ENCODE results near the gene TLE4. TPM values are rescaled to one million over a fixed set of nuclear protein-coding genes. Genes with fewer than 3 reads are reported as not detected.

Gene TLE4
- total RNA-seq, 1 donor from 2014 or later: 62.6 TPM

GRCh38 chr9:79686381-79687130 is 114.8 kb downstream of the TLE4 start:
- peaks cover 22% of the 10 kb centered on the region for H3K36me3 Mint-ChIP-seq (ENCODE audit: low read depth)
- no peaks in the 10 kb centered on the region for H3K9me3 Mint-ChIP-seq
- ChIA-PET CTCF (no interaction called here), POLR2A (no interaction called here)
- no peak for TF ChIP-seq CTCF (IDR thresholded peaks at IDR 0.05)
- H3K27me3 Mint-ChIP-seq: no peaks in the 10 kb centered on the region
- intact Hi-C loops (cut with micrococcal nuclease): no loop called here
- DNase-seq (no peak), ATAC-seq (ENCODE audit: low read depth) (no peak)
- H3K4me1 Mint-ChIP-seq: peaks cover 29% of the 10 kb centered on the region
- no peak overlapping the region for H3K27ac Mint-ChIP-seq
- no peak overlapping the region for H3K4me3 Mint-ChIP-seq

GRCh38 chr9:79687131-79687447 is 115.3 kb downstream of the TLE4 start:
- Mint-ChIP-seq H3K4me3 (no peak overlapping the region), H3K4me1 (peaks cover 29% of the 10 kb centered on the region)

GRCh38 chr9:79688363-79688762 is 116.6 kb downstream of the TLE4 start:
- Mint-ChIP-seq H3K9me3 (no peaks in the 10 kb centered on the region), H3K4me3 (no peak overlapping the region), H3K36me3 (ENCODE audit: low read depth) (peaks cover 29% of the 10 kb centered on the region), H3K27me3 (no peaks in the 10 kb centered on the region), H3K4me1 (peaks cover 24% of the 10 kb centered on the region), H3K27ac (no peak overlapping the region)
- ATAC-seq (ENCODE audit: low read depth) (no peak), DNase-seq (no peak)
- intact Hi-C loops (cut with micrococcal nuclease): no loop called here
- no peak for TF ChIP-seq CTCF (IDR thresholded peaks at IDR 0.05)
- ChIA-PET POLR2A (no interaction called here), CTCF (no interaction called here)

More at GRCh38 chr9:79687131-79687447, 115.3 kb downstream of the TLE4 start:
- intact Hi-C loops (cut with micrococcal nuclease): no loop called here
- ATAC-seq (ENCODE audit: low read depth) (peak; percentile 34), DNase-seq (no peak)
- Mint-ChIP-seq H3K27ac (no peak overlapping the region), H3K9me3 (no peaks in the 10 kb centered on the region), H3K36me3 (ENCODE audit: low read depth) (peaks cover 26% of the 10 kb centered on the region), H3K27me3 (no peaks in the 10 kb centered on the region)
- ChIA-PET CTCF (no interaction called here), POLR2A (no interaction called here)
- no peak for TF ChIP-seq CTCF (IDR thresholded peaks at IDR 0.05)

DNA sequence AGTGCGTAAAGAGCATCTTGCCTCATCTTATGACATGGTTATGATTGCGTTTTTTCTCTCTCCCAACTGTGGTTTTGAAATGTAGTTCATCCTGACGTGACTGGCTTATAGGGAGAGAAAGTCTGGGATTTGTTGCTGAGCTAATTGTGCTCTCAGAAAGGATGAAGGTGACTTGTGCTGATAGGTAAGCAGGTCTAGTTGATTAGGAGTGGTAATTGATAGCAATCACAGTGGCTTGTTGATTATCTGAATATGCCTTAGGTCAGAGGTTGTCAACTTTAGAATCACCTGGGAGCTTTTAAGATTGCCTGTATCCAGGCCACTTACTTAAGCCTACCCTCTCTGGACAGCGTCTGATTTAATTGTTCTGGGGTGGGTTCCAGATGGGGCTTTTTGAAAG is 117.8 kb downstream of the TLE4 start:
- intact Hi-C loops (cut with micrococcal nuclease): no loop called here
- H3K27me3 Mint-ChIP-seq: no peaks in the 10 kb centered on the region
- CTCF ChIA-PET: no interaction called here
- H3K27ac Mint-ChIP-seq: no peak overlapping the region
- POLR2A ChIA-PET: no interaction called here
- no peak overlapping the region for H3K4me3 Mint-ChIP-seq
- no peak for TF ChIP-seq CTCF (IDR thresholded peaks at IDR 0.05)
- no peak for ATAC-seq (ENCODE audit: low read depth)
- peaks cover 27% of the 10 kb centered on the region for H3K36me3 Mint-ChIP-seq (ENCODE audit: low read depth)
- peaks cover 30% of the 10 kb centered on the region for H3K4me1 Mint-ChIP-seq
- DNase-seq: no peak
- no peaks in the 10 kb centered on the region for H3K9me3 Mint-ChIP-seq

DNA sequence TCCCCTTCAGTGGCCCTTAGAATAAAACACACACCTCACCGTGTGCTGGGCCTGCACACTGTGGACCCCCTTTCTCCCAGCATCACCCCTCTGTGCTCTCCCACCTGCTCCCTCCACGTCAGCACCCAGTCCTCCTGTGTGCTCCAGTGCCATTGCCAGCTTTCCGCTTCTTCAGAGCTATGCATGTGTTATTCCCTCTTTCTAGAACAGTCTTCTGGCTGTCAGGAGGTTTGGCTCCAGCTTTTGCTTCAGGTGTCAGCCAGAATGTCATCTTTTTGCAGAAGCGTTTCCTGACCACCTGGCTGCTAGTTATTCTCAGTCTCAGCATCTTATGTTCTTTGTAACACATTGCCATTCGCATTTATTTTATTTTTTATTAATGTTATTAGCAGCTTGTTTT is 119.7 kb downstream of the TLE4 start:
- intact Hi-C loops (cut with micrococcal nuclease): no loop called here
- no peaks in the 10 kb centered on the region for H3K9me3 Mint-ChIP-seq
- peaks cover 25% of the 10 kb centered on the region for H3K36me3 Mint-ChIP-seq (ENCODE audit: low read depth)
- no peak for TF ChIP-seq CTCF (IDR thresholded peaks at IDR 0.05)
- POLR2A ChIA-PET: no interaction called here
- CTCF ChIA-PET: no interaction called here
- DNase-seq (no peak), ATAC-seq (ENCODE audit: low read depth) (no peak)
- H3K4me1 Mint-ChIP-seq: peaks cover 27% of the 10 kb centered on the region
- no peak overlapping the region for H3K27ac Mint-ChIP-seq
- H3K4me3 Mint-ChIP-seq: no peak overlapping the region
- H3K27me3 Mint-ChIP-seq: no peaks in the 10 kb centered on the region

All from activated B cell treated with CpG ODN at 0.5 μM for 24 hours (primary cell).